Loucy (cell line): Measurements from ENCODE around the gene PANX2.
"Not testable (repeated sequence)": the region's sequence is repeated elsewhere in the genome, so short reads cannot be mapped to it uniquely, and the experiment has no call there.

Source experiments
- H2AFZ ChIP-seq: fragments of 200-600 bp; sonication (generic); 2 replicates; pipeline ENCODE4 v1.6.0; 2016; ENCODE audit warnings: antibody characterized with exemption, mild to moderate bottlenecking, low read length, moderate library complexity
- H3F3A ChIP-seq: fragments of 200-600 bp; 2 replicates; pipeline ENCODE4 v1.6.0; 2016; ENCODE audit warnings: antibody characterized with exemption, low read depth, mild to moderate bottlenecking
- H3K27me3 ChIP-seq: fragments of 200-600 bp; sonication (generic); 2 replicates; pipeline ENCODE4 v1.6.1; 2014; ENCODE audit warnings: low read length, mild to moderate bottlenecking; ENCODE audit not compliant: insufficient read depth, poor library complexity, severe bottlenecking
- H3K36me3 ChIP-seq: fragments of 200-600 bp; sonication (generic); 2 replicates; pipeline ENCODE4 v1.6.1; 2016; ENCODE audit warnings: low read length; ENCODE audit not compliant: insufficient read depth
- H3K4me1 ChIP-seq: fragments of 200-600 bp; sonication (generic); 2 replicates; pipeline ENCODE4 v1.5.1; 2014; ENCODE audit warnings: low read length, mild to moderate bottlenecking; ENCODE audit not compliant: insufficient read depth, poor library complexity, severe bottlenecking
- H3K4me2 ChIP-seq: fragments of 200-600 bp; sonication (generic); 2 replicates; pipeline ENCODE4 v1.6.0; 2014; ENCODE audit warnings: antibody characterized with exemption, low read length, low read depth, mild to moderate bottlenecking; ENCODE audit not compliant: poor library complexity, severe bottlenecking
- H3K4me3 ChIP-seq: fragments of 200-600 bp; sonication (generic); 2 replicates; pipeline ENCODE4 v1.5.1; 2014; ENCODE audit warnings: low read length, mild to moderate bottlenecking, mixed read lengths; ENCODE audit not compliant: poor library complexity, severe bottlenecking
- H3K79me2 ChIP-seq: fragments of 200-600 bp; sonication (generic); 2 replicates; pipeline ENCODE4 v1.6.1; 2014; ENCODE audit warnings: low read length; ENCODE audit not compliant: insufficient read depth
- H3K9ac ChIP-seq: fragments of 200-600 bp; sonication (generic); 2 replicates; pipeline ENCODE4 v1.6.0; 2014; ENCODE audit warnings: mild to moderate bottlenecking, low read depth, low read length, moderate library complexity; ENCODE audit not compliant: poor library complexity, severe bottlenecking
- H3K9me2 ChIP-seq: fragments of 200-600 bp; sonication (generic); replicated peaks from 2 replicates; pipeline ENCODE4 v1.6.1; 2016; ENCODE audit warnings: low read depth, low read length, mixed read lengths
- H3K9me3 ChIP-seq: fragments of 200-600 bp; sonication (generic); 2 replicates; pipeline ENCODE4 v1.6.1; 2014; ENCODE audit warnings: mild to moderate bottlenecking, antibody characterized with exemption, low read length, low read depth; ENCODE audit not compliant: insufficient read depth
- H4K20me1 ChIP-seq: fragments of 200-600 bp; sonication (generic); 2 replicates; pipeline ENCODE4 v1.6.0; 2014; ENCODE audit warnings: antibody characterized with exemption, low read length, mild to moderate bottlenecking; ENCODE audit not compliant: insufficient read depth, poor library complexity, severe bottlenecking
- CTCF ChIP-seq: fragments of 200-600 bp; sonication (generic); conservative IDR thresholded peaks from 2 replicates; pipeline ENCODE4 v1.5.1; 2014; ENCODE audit warnings: mild to moderate bottlenecking, antibody characterized with exemption, low read length
- EZH2phosphoT487 ChIP-seq: fragments of 200-600 bp; IDR thresholded peaks from 2 replicates; pipeline ENCODE4 v1.6.1; 2018; ENCODE audit warnings: antibody characterized with exemption, mild to moderate bottlenecking, moderate library complexity, borderline replicate concordance

The PANX2 gene

GRCh38 chr22:50134481-50134880 is 36.0 kb upstream of the PANX2 start:
- H4K20me1 ChIP-seq, result no peaks in the 10 kb centered on the region
- TF ChIP-seq CTCF (no peak), EZH2phosphoT487 (no peak)
- no peaks in the 10 kb centered on the region for H3F3A ChIP-seq
- no peaks in the 10 kb centered on the region for H3K27me3 ChIP-seq
- no peaks in the 10 kb centered on the region for H3K9me2 ChIP-seq
- H3K9me3 ChIP-seq, result no peaks in the 10 kb centered on the region
- H3K9ac ChIP-seq, result no peak overlapping the region
- H2AFZ ChIP-seq, result no peak overlapping the region
- H3K4me1 ChIP-seq, result no peaks in the 10 kb centered on the region
- H3K4me3 ChIP-seq, result no peak overlapping the region
- H3K79me2 ChIP-seq, result no peaks in the 10 kb centered on the region
- H3K4me2 ChIP-seq, result no peak overlapping the region
- H3K36me3 ChIP-seq, result no peaks in the 10 kb centered on the region

GRCh38 chr22:50136581-50137015 is 33.9 kb upstream of the PANX2 start:
- TF ChIP-seq EZH2phosphoT487 (no peak), CTCF (no peak)
- no peaks in the 10 kb centered on the region for H4K20me1 ChIP-seq
- H3K9me3 ChIP-seq, result no peaks in the 10 kb centered on the region

GRCh38 chr22:50137277-50137676 is 33.3 kb upstream of the PANX2 start:
- H3K9me3 ChIP-seq, H3K9ac ChIP-seq, H3K79me2 ChIP-seq, H3K9me2 ChIP-seq, H3F3A ChIP-seq, H3K27me3 ChIP-seq, H3K4me2 ChIP-seq, H4K20me1 ChIP-seq, H3K4me1 ChIP-seq, H3K36me3 ChIP-seq, H2AFZ ChIP-seq, H3K4me3 ChIP-seq: not testable (repeated sequence)

More at GRCh38 chr22:50136581-50137015, 33.9 kb upstream of the PANX2 start:
- Histone ChIP-seq H3K4me1 (no peaks in the 10 kb centered on the region), H3K9ac (no peak overlapping the region), H3F3A (no peaks in the 10 kb centered on the region), H3K79me2 (no peaks in the 10 kb centered on the region), H3K4me2 (no peak overlapping the region), H3K36me3 (no peaks in the 10 kb centered on the region), H3K4me3 (no peak overlapping the region), H2AFZ (no peak overlapping the region), H3K9me2 (no peaks in the 10 kb centered on the region), H3K27me3 (no peaks in the 10 kb centered on the region)

- no peaks in the 10 kb centered on the region for H3K27me3 ChIP-seq
- no peak overlapping the region for H3K4me2 ChIP-seq
- no peak overlapping the region for H2AFZ ChIP-seq
- H3K9me3 ChIP-seq, result no peaks in the 10 kb centered on the region
- H3K4me3 ChIP-seq, result no peak overlapping the region
- H3F3A ChIP-seq, result no peaks in the 10 kb centered on the region
- no peaks in the 10 kb centered on the region for H3K79me2 ChIP-seq
- no peaks in the 10 kb centered on the region for H3K36me3 ChIP-seq
- TF ChIP-seq EZH2phosphoT487 (no peak), CTCF (no peak)
- H3K9me2 ChIP-seq, result no peaks in the 10 kb centered on the region
- H4K20me1 ChIP-seq, result no peaks in the 10 kb centered on the region
- no peak overlapping the region for H3K9ac ChIP-seq
- no peaks in the 10 kb centered on the region for H3K4me1 ChIP-seq
Observed at GRCh38 chr22:50138041-50138440, 32.5 kb upstream of the PANX2 start.
